ENCODE results near the gene DMBX1.
A peak's percentile ranks its signal among the peaks of the same experiment; 100 is the strongest.

The DMBX1 gene

GRCh38 chr1:46461017-46461808 is 28.4 kb upstream of the DMBX1 start:
- DNase-seq: no peak

- no peak for DNase-seq
Measured at GRCh38 chr1:46461809-46462448, 27.7 kb upstream of the DMBX1 start.

GRCh38 chr1:46464013-46464548 is 25.6 kb upstream of the DMBX1 start:
- DNase-seq: no peak

GRCh38 chr1:46464915-46465314 is 24.7 kb upstream of the DMBX1 start:
- DNase-seq: no peak

- no peak for DNase-seq
Measured at GRCh38 chr1:46465981-46466476, 23.6 kb upstream of the DMBX1 start.

- no peak for DNase-seq
Measured at GRCh38 chr1:46466477-46467182, 23.0 kb upstream of the DMBX1 start.

GRCh38 chr1:46467183-46467504 is 22.5 kb upstream of the DMBX1 start:
- DNase-seq: no peak

- DNase-seq: no peak
Measured at GRCh38 chr1:46469881-46470280, 19.8 kb upstream of the DMBX1 start.

GRCh38 chr1:46471848-46472492 is 17.7 kb upstream of the DMBX1 start:
- no peak for DNase-seq

GRCh38 chr1:46472498-46473181 is 17.0 kb upstream of the DMBX1 start:
- DNase-seq: no peak

GRCh38 chr1:46473991-46474390 is 15.6 kb upstream of the DMBX1 start:
- DNase-seq: no peak

GRCh38 chr1:46474570-46474969 is 15.1 kb upstream of the DMBX1 start:
- no peak for DNase-seq

GRCh38 chr1:46476673-46477072 is 13.0 kb upstream of the DMBX1 start:
- DNase-seq: no peak

GRCh38 chr1:46477153-46477929 is 12.3 kb upstream of the DMBX1 start:
- DNase-seq: peak; percentile 36

- no peak for DNase-seq
Measured at GRCh38 chr1:46478721-46479485, 10.7 kb upstream of the DMBX1 start.

- no peak for DNase-seq
Measured at GRCh38 chr1:46479744-46480350, 9.8 kb upstream of the DMBX1 start.

- no peak for DNase-seq
Measured at GRCh38 chr1:46480959-46481646, 8.5 kb upstream of the DMBX1 start.

GRCh38 chr1:46481961-46482360 is 7.7 kb upstream of the DMBX1 start:
- DNase-seq: no peak

- DNase-seq: no peak
Measured at GRCh38 chr1:46483589-46483988, 6.0 kb upstream of the DMBX1 start.
